H9 (cell line): ENCODE results near the gene SHC4. TPM values are rescaled to one million over a fixed set of nuclear protein-coding genes. Genes with fewer than 3 reads are reported as not detected.

Experiments used
- DNase-seq: peaks from one replicate; pipeline ENCODE4 v3.0.0-alpha.2; 2017
- H2AFZ ChIP-seq: one replicate; pipeline ENCODE4 v1.6.1; 2013; ENCODE audit warnings: mild to moderate bottlenecking, low read length, control low read depth, moderate library complexity
- H2AK5ac ChIP-seq: 2 replicates; pipeline ENCODE4 v1.6.1; 2013; ENCODE audit warnings: low read length, control low read depth, mixed read lengths; ENCODE audit not compliant: insufficient read length
- H2BK120ac ChIP-seq: one replicate; pipeline ENCODE4 v1.6.1; 2013; ENCODE audit warnings: low read depth, mild to moderate bottlenecking, low read length, control low read depth, inconsistent platforms; ENCODE audit not compliant: poor library complexity, severe bottlenecking
- H2BK12ac ChIP-seq: 2 replicates; pipeline ENCODE4 v1.6.1; 2013; ENCODE audit warnings: low read length, control low read depth, mixed read lengths, low read depth; ENCODE audit not compliant: insufficient read length
- H2BK15ac ChIP-seq: 2 replicates; pipeline ENCODE4 v1.6.1; 2013; ENCODE audit warnings: low read depth, low read length, control low read depth
- H2BK20ac ChIP-seq: one replicate; pipeline ENCODE4 v1.6.1; 2013; ENCODE audit warnings: low read depth, mild to moderate bottlenecking, low read length, control low read depth, inconsistent platforms; ENCODE audit not compliant: poor library complexity, severe bottlenecking
- H2BK5ac ChIP-seq: 2 replicates; pipeline ENCODE4 v1.6.1; 2013; ENCODE audit warnings: low read length, control low read depth, mixed read lengths; ENCODE audit not compliant: insufficient read length
- H3K14ac ChIP-seq: 2 replicates; pipeline ENCODE4 v1.6.1; 2013; ENCODE audit warnings: low read length, control low read depth; ENCODE audit not compliant: insufficient read depth
- H3K18ac ChIP-seq: 2 replicates; pipeline ENCODE4 v1.6.1; 2013; ENCODE audit warnings: low read depth, mild to moderate bottlenecking, mixed read lengths, low read length, control low read depth; ENCODE audit not compliant: insufficient read length
- H3K23ac ChIP-seq: 2 replicates; pipeline ENCODE4 v1.6.1; 2013; ENCODE audit warnings: low read length, control low read depth, mixed read lengths, low read depth; ENCODE audit not compliant: insufficient read length
- H3K23me2 ChIP-seq: 2 replicates; pipeline ENCODE4 v1.6.1; 2013; ENCODE audit warnings: low read depth, mild to moderate bottlenecking, mixed read lengths, low read length, control low read depth; ENCODE audit not compliant: insufficient read length, poor library complexity, severe bottlenecking
- H3K27ac ChIP-seq: 2 replicates; pipeline ENCODE4 v1.5.1; 2013; ENCODE audit warnings: low read length, control low read depth, mixed read lengths, low read depth; ENCODE audit not compliant: insufficient read length
- H3K27me3 ChIP-seq: 2 replicates; pipeline ENCODE4 v1.6.1; 2013; ENCODE audit warnings: low read length, control low read depth, inconsistent platforms; ENCODE audit not compliant: insufficient read depth
- H3K4ac ChIP-seq: 2 replicates; pipeline ENCODE4 v1.6.1; 2013; ENCODE audit warnings: low read depth, mild to moderate bottlenecking, control low read depth, inconsistent platforms, low read length, moderate library complexity
- H3K4me1 ChIP-seq: 2 replicates; pipeline ENCODE4 v1.6.1; 2013; ENCODE audit warnings: low read length, control low read depth, inconsistent platforms; ENCODE audit not compliant: insufficient read depth
- H3K4me2 ChIP-seq: 2 replicates; pipeline ENCODE4 v1.6.1; 2013; ENCODE audit warnings: low read length, control low read depth, mixed read lengths; ENCODE audit not compliant: insufficient read length, insufficient read depth
- H3K56ac ChIP-seq: 2 replicates; pipeline ENCODE4 v1.6.1; 2013; ENCODE audit warnings: low read depth, mild to moderate bottlenecking, mixed read lengths, low read length, control low read depth; ENCODE audit not compliant: insufficient read length
- H3K79me1 ChIP-seq: 2 replicates; pipeline ENCODE4 v1.6.1; 2013; ENCODE audit warnings: low read depth, mild to moderate bottlenecking, moderate library complexity, low read length, control low read depth, inconsistent platforms; ENCODE audit not compliant: insufficient read depth, poor library complexity, severe bottlenecking
- H3K79me2 ChIP-seq: 2 replicates; pipeline ENCODE4 v1.6.1; 2013; ENCODE audit warnings: low read length, control low read depth, inconsistent platforms; ENCODE audit not compliant: insufficient read depth
- H3K9ac ChIP-seq: 2 replicates; pipeline ENCODE4 v1.6.1; 2013; ENCODE audit warnings: low read length, control low read depth, mixed read lengths; ENCODE audit not compliant: insufficient read length; ENCODE audit errors: extremely low read depth
- H3K9me3 ChIP-seq: one replicate; pipeline ENCODE4 v1.6.1; 2013; ENCODE audit warnings: low read depth, low read length, inconsistent platforms; ENCODE audit not compliant: control insufficient read depth
- H3T11ph ChIP-seq: one replicate; pipeline ENCODE4 v1.6.1; 2013; ENCODE audit warnings: mild to moderate bottlenecking, low read length, control low read depth, inconsistent platforms
- H4K20me1 ChIP-seq: one replicate; pipeline ENCODE4 v1.6.1; 2013; ENCODE audit not compliant: control insufficient read depth, insufficient read length, insufficient read depth
- H4K5ac ChIP-seq: 2 replicates; pipeline ENCODE4 v1.6.1; 2013; ENCODE audit warnings: low read depth, mild to moderate bottlenecking, mixed read lengths, low read length, control low read depth; ENCODE audit not compliant: insufficient read length
- H4K8ac ChIP-seq: replicated peaks from 2 replicates; pipeline ENCODE4 v1.6.1; 2013; ENCODE audit warnings: low read length, control low read depth, mixed read lengths, low read depth; ENCODE audit not compliant: insufficient read length
- H4K91ac ChIP-seq: 2 replicates; pipeline ENCODE4 v1.6.1; 2013; ENCODE audit warnings: low read depth, mild to moderate bottlenecking, moderate library complexity, mixed read lengths, low read length, control low read depth; ENCODE audit not compliant: insufficient read length
- H3K27ac Mint-ChIP-seq, 3 experiments: 2 replicates in 2 of 3; 3 replicates in 1 of 3; pipeline ENCODE4 v1.8.0; 2020 to 2021; ENCODE audit warnings: mixed read lengths in 3 of 3, mild to moderate bottlenecking in 1 of 3, moderate library complexity in 1 of 3
- H3K27me3 Mint-ChIP-seq: 2 replicates; pipeline ENCODE4 v1.8.0; 2021; ENCODE audit warnings: low read depth, mild to moderate bottlenecking, moderate library complexity, mixed read lengths
- H3K36me3 Mint-ChIP-seq, 3 experiments: 2 replicates in 2 of 3; 3 replicates in 1 of 3; pipeline ENCODE4 v1.8.0; 2020 to 2021; ENCODE audit warnings: low read depth in 3 of 3, mixed read lengths in 3 of 3; ENCODE audit not compliant: insufficient read depth in 1 of 3
- H3K4me1 Mint-ChIP-seq, 2 experiments: 2 replicates each; pipeline ENCODE4 v1.8.0; 2020; ENCODE audit warnings: mixed read lengths in 2 of 2
- H3K4me3 Mint-ChIP-seq, 2 experiments: 2 replicates in 1 of 2; 3 replicates in 1 of 2; pipeline ENCODE4 v1.8.0; 2020 to 2021; ENCODE audit warnings: mild to moderate bottlenecking in 2 of 2, mixed read lengths in 2 of 2, moderate library complexity in 1 of 2
- H3K9me3 Mint-ChIP-seq, 2 experiments: 2 replicates in 1 of 2; 3 replicates in 1 of 2; pipeline ENCODE4 v1.8.0; 2020; ENCODE audit warnings: mild to moderate bottlenecking in 2 of 2, mixed read lengths in 2 of 2, moderate library complexity in 1 of 2
- whole genome bisulfite sequencing: extraction: QIAGEN DNeasy Blood & Tissue Kit; methylation state at CpG from one replicate; pipeline ENCODE4 v1.1.7; 2013; ENCODE audit warnings: missing lambda C conversion rate, low lambda C conversion rate, mixed read lengths; ENCODE audit not compliant: insufficient read length; ENCODE audit errors: extremely low coverage; 5-methylcytosine and 5-hydroxymethylcytosine counted together
- total RNA-seq: library from RNA; stranded (reverse); gene quantifications from 2 replicates; pipeline ENCODE4 v1.2.1, GENCODE V29; 2021
- TF ChIP-seq, protein P1 (sequence below): fragments of 200-600 bp; sonication (generic); conservative IDR thresholded peaks from 3 replicates; pipeline ENCODE4 v1.8.0; 2021; ENCODE audit warnings: antibody characterized with exemption, mild to moderate bottlenecking

SHC4 gene
- total RNA-seq, 1 experiment from 2014 or later = 0.26 TPM

DNA sequence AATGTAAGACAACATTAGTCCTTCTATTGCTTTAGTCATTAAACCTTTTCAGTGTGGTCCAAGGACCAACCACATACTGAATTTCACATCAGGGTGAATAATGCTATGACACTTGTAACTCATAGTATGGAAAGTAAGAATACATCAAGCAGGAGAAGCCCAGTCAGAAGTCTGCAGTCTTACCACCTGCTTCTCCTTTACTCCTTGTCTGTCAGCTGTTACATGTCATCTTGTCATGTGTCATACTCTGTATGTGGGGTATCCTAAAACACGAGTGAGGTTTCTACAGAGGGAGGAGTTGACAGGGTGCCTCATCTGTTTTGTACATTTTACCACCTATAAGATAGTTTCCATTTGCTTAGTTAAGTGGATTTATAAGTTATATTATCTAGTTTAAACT lies 118.6 kb downstream of the SHC4 start:
- no peak for DNase-seq
- Histone ChIP-seq H2AFZ (no peak overlapping the region), H3K79me2 (no peaks in the 10 kb centered on the region), H3K9ac (no peak overlapping the region), H2BK15ac (no peak overlapping the region), H3T11ph (no peak overlapping the region), H4K5ac (no peak overlapping the region), H2BK120ac (no peak overlapping the region), H3K79me1 (no peaks in the 10 kb centered on the region), H4K8ac (no peak overlapping the region), H3K27me3 (no peaks in the 10 kb centered on the region), H3K27ac (no peak overlapping the region), H2BK12ac (no peak overlapping the region), H3K23me2 (no peaks in the 10 kb centered on the region), H3K56ac (no peak overlapping the region), H3K4me1 (no peaks in the 10 kb centered on the region), H3K4me2 (no peak overlapping the region), H2BK5ac (no peak overlapping the region), H3K4ac (no peak overlapping the region), H2AK5ac (no peak overlapping the region), H3K14ac (no peak overlapping the region), H2BK20ac (no peak overlapping the region), H3K23ac (no peak overlapping the region), H3K18ac (no peak overlapping the region), H4K91ac (no peak overlapping the region), H3K9me3 (no peaks in the 10 kb centered on the region), H4K20me1 (no peaks in the 10 kb centered on the region)
- no CpG with 5 or more reads among the region's 1 CpG for WGBS
- no peak overlapping the region for H3K27ac Mint-ChIP-seq
- H3K36me3 Mint-ChIP-seq = no peaks in the 10 kb centered on the region
- H3K4me1 Mint-ChIP-seq = no peaks in the 10 kb centered on the region
- H3K9me3 Mint-ChIP-seq = no peaks in the 10 kb centered on the region
- no peak overlapping the region for H3K4me3 Mint-ChIP-seq
- TF ChIP-seq, protein P1, sequence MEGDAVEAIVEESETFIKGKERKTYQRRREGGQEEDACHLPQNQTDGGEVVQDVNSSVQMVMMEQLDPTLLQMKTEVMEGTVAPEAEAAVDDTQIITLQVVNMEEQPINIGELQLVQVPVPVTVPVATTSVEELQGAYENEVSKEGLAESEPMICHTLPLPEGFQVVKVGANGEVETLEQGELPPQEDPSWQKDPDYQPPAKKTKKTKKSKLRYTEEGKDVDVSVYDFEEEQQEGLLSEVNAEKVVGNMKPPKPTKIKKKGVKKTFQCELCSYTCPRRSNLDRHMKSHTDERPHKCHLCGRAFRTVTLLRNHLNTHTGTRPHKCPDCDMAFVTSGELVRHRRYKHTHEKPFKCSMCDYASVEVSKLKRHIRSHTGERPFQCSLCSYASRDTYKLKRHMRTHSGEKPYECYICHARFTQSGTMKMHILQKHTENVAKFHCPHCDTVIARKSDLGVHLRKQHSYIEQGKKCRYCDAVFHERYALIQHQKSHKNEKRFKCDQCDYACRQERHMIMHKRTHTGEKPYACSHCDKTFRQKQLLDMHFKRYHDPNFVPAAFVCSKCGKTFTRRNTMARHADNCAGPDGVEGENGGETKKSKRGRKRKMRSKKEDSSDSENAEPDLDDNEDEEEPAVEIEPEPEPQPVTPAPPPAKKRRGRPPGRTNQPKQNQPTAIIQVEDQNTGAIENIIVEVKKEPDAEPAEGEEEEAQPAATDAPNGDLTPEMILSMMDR = no peak
- H3K27me3 Mint-ChIP-seq = no peaks in the 10 kb centered on the region
